HEK293 (cell line): ENCODE results near the gene ATP5F1D.

Experiments used
- BCL11A ChIP-seq: fragments of 450-650 bp; formaldehyde crosslinking; IDR thresholded peaks from 2 replicates; pipeline ENCODE4 v1.5.1; 2016; ENCODE audit warnings: low read depth, missing biosample characterization, missing genetic modification characterization
- GLI2 ChIP-seq: fragments of 450-650 bp; formaldehyde crosslinking; IDR thresholded peaks from 2 replicates; pipeline ENCODE4; 2017; ENCODE audit warnings: missing biosample characterization, missing genetic modification characterization, low read depth, borderline replicate concordance
- GLI4 ChIP-seq: fragments of 450-650 bp; formaldehyde crosslinking; IDR thresholded peaks from 2 replicates; pipeline ENCODE4 v1.5.1; 2016; ENCODE audit warnings: missing biosample characterization, missing genetic modification characterization
- HOXC10 ChIP-seq: sonication (generic); formaldehyde crosslinking; IDR thresholded peaks from 2 replicates; pipeline ENCODE4 v1.8.1; 2023; ENCODE audit warnings: mild to moderate bottlenecking, missing genetic modification reagents
- IKZF3 ChIP-seq: fragments of 450-650 bp; IDR thresholded peaks from 2 replicates; pipeline ENCODE4 v1.5.0; 2018; ENCODE audit warnings: missing biosample characterization, mild to moderate bottlenecking, missing genetic modification characterization, moderate library complexity
- KLF16 ChIP-seq: fragments of 450-650 bp; formaldehyde crosslinking; IDR thresholded peaks from 2 replicates; pipeline ENCODE4 v1.5.1; 2017; ENCODE audit warnings: missing biosample characterization, missing genetic modification characterization
- KLF9 ChIP-seq: fragments of 450-650 bp; formaldehyde crosslinking; IDR thresholded peaks from 2 replicates; pipeline ENCODE4 v1.5.1; 2016; ENCODE audit warnings: missing biosample characterization, missing genetic modification characterization, low read depth
- PRDM1 ChIP-seq: fragments of 450-650 bp; formaldehyde crosslinking; IDR thresholded peaks from 2 replicates; pipeline ENCODE4; 2016; ENCODE audit warnings: missing biosample characterization, missing genetic modification characterization
- PRDM10 ChIP-seq: fragments of 450-650 bp; formaldehyde crosslinking; IDR thresholded peaks from 2 replicates; pipeline ENCODE4 v1.5.1; 2016; ENCODE audit warnings: missing biosample characterization, missing genetic modification characterization
- PRDM2 ChIP-seq: fragments of 450-650 bp; formaldehyde crosslinking; IDR thresholded peaks from 2 replicates; pipeline ENCODE4 v1.5.1; 2016; ENCODE audit warnings: missing biosample characterization, missing genetic modification characterization, borderline replicate concordance
- SP3 ChIP-seq: fragments of 450-650 bp; formaldehyde crosslinking; IDR thresholded peaks from 2 replicates; pipeline ENCODE4 v1.5.1; 2016; ENCODE audit warnings: missing biosample characterization, missing genetic modification characterization
- SP7 ChIP-seq: fragments of 450-650 bp; formaldehyde crosslinking; IDR thresholded peaks from 2 replicates; pipeline ENCODE4 v1.5.1; 2016; ENCODE audit warnings: missing biosample characterization, missing genetic modification characterization
- TRIM28 ChIP-seq: IDR thresholded peaks from 2 replicates; pipeline ENCODE4 v1.6.1; 2011; ENCODE audit warnings: low read length, control low read depth, borderline replicate concordance
- ZFP69B ChIP-seq: fragments of 450-650 bp; formaldehyde crosslinking; IDR thresholded peaks from 2 replicates; pipeline ENCODE4 v1.5.1; 2016; ENCODE audit warnings: missing biosample characterization, missing genetic modification characterization
- ZNF19 ChIP-seq: fragments of 450-650 bp; formaldehyde crosslinking; IDR thresholded peaks from 2 replicates; pipeline ENCODE4; 2016; ENCODE audit warnings: missing biosample characterization, missing genetic modification characterization, low read depth
- ZNF2 ChIP-seq: fragments of 450-650 bp; formaldehyde crosslinking; IDR thresholded peaks from 2 replicates; pipeline ENCODE4 v1.5.1; 2016; ENCODE audit warnings: missing biosample characterization, missing genetic modification characterization
- ZNF221 ChIP-seq: fragments of 450-650 bp; formaldehyde crosslinking; IDR thresholded peaks from 2 replicates; pipeline ENCODE4 v1.5.1; 2017; ENCODE audit warnings: missing biosample characterization, missing genetic modification characterization, borderline replicate concordance
- ZNF223 ChIP-seq: fragments of 450-650 bp; formaldehyde crosslinking; IDR thresholded peaks from 2 replicates; pipeline ENCODE4 v1.5.1; 2016; ENCODE audit warnings: missing biosample characterization, missing genetic modification characterization
- ZNF248 ChIP-seq: fragments of 450-650 bp; formaldehyde crosslinking; IDR thresholded peaks from 2 replicates; pipeline ENCODE4 v1.5.1; 2017; ENCODE audit warnings: missing biosample characterization, missing genetic modification characterization
- ZNF324 ChIP-seq: fragments of 450-650 bp; formaldehyde crosslinking; IDR thresholded peaks from 2 replicates; pipeline ENCODE4 v1.5.1; 2016; ENCODE audit warnings: missing biosample characterization, missing genetic modification characterization
- ZNF335 ChIP-seq: fragments of 450-650 bp; formaldehyde crosslinking; conservative IDR thresholded peaks from 2 replicates; pipeline ENCODE4 v1.5.1; 2016; ENCODE audit warnings: missing biosample characterization, missing genetic modification characterization
- ZNF350 ChIP-seq: fragments of 450-650 bp; formaldehyde crosslinking; IDR thresholded peaks from 2 replicates; pipeline ENCODE4 v1.5.0; 2017; ENCODE audit warnings: missing biosample characterization, mild to moderate bottlenecking, missing genetic modification characterization
- ZNF404 ChIP-seq: fragments of 450-650 bp; formaldehyde crosslinking; IDR thresholded peaks from 2 replicates; pipeline ENCODE4 v1.5.1; 2017; ENCODE audit warnings: missing biosample characterization, missing genetic modification characterization
- ZNF558 ChIP-seq: fragments of 450-650 bp; formaldehyde crosslinking; IDR thresholded peaks from 2 replicates; pipeline ENCODE4 v1.5.1; 2016; ENCODE audit warnings: missing biosample characterization, missing genetic modification characterization
- ZNF621 ChIP-seq: fragments of 450-650 bp; formaldehyde crosslinking; IDR thresholded peaks from 2 replicates; pipeline ENCODE4 v1.5.1; 2017; ENCODE audit warnings: missing biosample characterization, missing genetic modification characterization
- ZNF623 ChIP-seq: fragments of 450-650 bp; formaldehyde crosslinking; IDR thresholded peaks from 2 replicates; pipeline ENCODE4 v1.5.1; 2016; ENCODE audit warnings: missing biosample characterization, missing genetic modification characterization
- ZNF626 ChIP-seq: fragments of 450-650 bp; sonication (Bioruptor Pico); formaldehyde crosslinking; IDR thresholded peaks from 2 replicates; pipeline ENCODE4 v1.5.1; 2018; ENCODE audit warnings: missing biosample characterization, missing genetic modification characterization, inconsistent platforms
- ZNF629 ChIP-seq: fragments of 450-650 bp; formaldehyde crosslinking; IDR thresholded peaks from 2 replicates; pipeline ENCODE4 v1.5.1; 2017; ENCODE audit warnings: missing biosample characterization, missing genetic modification characterization
- ZNF639 ChIP-seq: fragments of 450-650 bp; formaldehyde crosslinking; IDR thresholded peaks from 2 replicates; pipeline ENCODE4 v1.5.1; 2016; ENCODE audit warnings: missing biosample characterization, missing genetic modification characterization
- ZNF791 ChIP-seq: fragments of 450-650 bp; formaldehyde crosslinking; IDR thresholded peaks from 2 replicates; pipeline ENCODE4 v1.5.1; 2016; ENCODE audit warnings: missing biosample characterization, missing genetic modification characterization
- ZSCAN23 ChIP-seq: fragments of 450-650 bp; formaldehyde crosslinking; IDR thresholded peaks from 2 replicates; pipeline ENCODE4 v1.5.1; 2016; ENCODE audit warnings: missing biosample characterization, missing genetic modification characterization

Gene ATP5F1D

GRCh38 chr19:1239796-1240737, 1.5 kb upstream of the ATP5F1D start (continued):
- 0 out of 2 replicates have a peak, but pooled peaks have one; percentile 22 for TF ChIP-seq PRDM10 (tag by site-specific recombination)
- TF ChIP-seq SP7 (tag by site-specific recombination), result 0 out of 2 replicates have a peak, but pooled peaks have one; percentile 4
- 0 out of 2 replicates have a peak, but pooled peaks have one; percentile 13 for TF ChIP-seq ZSCAN23 (tag by site-specific recombination)
- TF ChIP-seq PRDM2, result no peak
- peak; percentile 37; the same call in 1 of the 2 replicates for TF ChIP-seq SP3 (tag by site-specific recombination)
- TF ChIP-seq ZNF639 (tag by site-specific recombination), result no peak
- TF ChIP-seq GLI4 (tag by site-specific recombination), result no peak
- TF ChIP-seq KLF9 (tag by site-specific recombination), result peak; percentile 46
- peak; percentile 47; the same call in 1 of the 2 replicates for TF ChIP-seq BCL11A
- TF ChIP-seq ZNF223 (tag by site-specific recombination), result no peak
- TF ChIP-seq ZNF221 (tag by site-specific recombination), result no peak
- no peak for TF ChIP-seq HOXC10 (CRISPR knock-in tag)
- no peak for TF ChIP-seq ZNF324 (tag by site-specific recombination)
- TF ChIP-seq ZNF621 (tag by site-specific recombination), result no peak
- TF ChIP-seq KLF16 (tag by site-specific recombination), result no peak
- no peak for TF ChIP-seq ZNF791 (tag by site-specific recombination)
- no peak for TF ChIP-seq ZNF626
- TF ChIP-seq ZNF248, result no peak
- no peak for TF ChIP-seq PRDM1 (tag by site-specific recombination)
- TF ChIP-seq ZNF629 (tag by site-specific recombination), result peak; percentile 97
- TF ChIP-seq ZNF19 (tag by site-specific recombination), result no peak
- TF ChIP-seq GLI2 (tag by site-specific recombination), result no peak
- TF ChIP-seq IKZF3, result peak; percentile 91; the same call in 1 of the 2 replicates
- no peak for TF ChIP-seq ZNF350
- no peak for TF ChIP-seq ZNF404
- TF ChIP-seq ZNF2 (tag by site-specific recombination), result no peak; the same call in 1 of the 2 replicates
- TF ChIP-seq TRIM28, result no peak
- TF ChIP-seq ZFP69B (tag by site-specific recombination), result no peak
- peak; percentile 75 for TF ChIP-seq ZNF335
- no peak for TF ChIP-seq ZNF558 (tag by site-specific recombination)
- TF ChIP-seq ZNF623, result no peak
